ENCODE measurements around the gene R3HDM2.

DNA sequence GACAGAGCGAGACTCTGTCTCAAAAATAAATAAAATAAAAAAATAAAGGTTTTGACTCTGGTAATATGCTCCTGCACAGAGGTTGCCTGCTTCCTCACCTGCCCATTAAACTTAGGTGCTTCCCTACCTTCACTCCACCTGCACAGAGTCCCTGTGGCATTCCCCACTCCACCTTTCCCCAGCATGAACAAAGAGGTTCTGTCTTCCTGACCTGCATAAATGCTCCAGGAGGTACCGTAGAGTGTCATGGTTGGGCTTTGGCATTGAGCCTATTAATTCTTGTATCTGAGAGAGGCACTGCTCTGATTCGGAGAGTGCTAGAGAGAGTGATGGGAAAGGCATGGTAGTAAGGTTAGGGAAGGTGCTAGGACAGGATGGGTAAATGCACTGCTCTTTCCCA, 42.5 kb upstream of the R3HDM2 start:
- TF ChIP-seq EZH2 (IDR thresholded peaks at IDR 0.05; ENCODE audit: low read length, missing control alignments) = no peak
- TF ChIP-seq CTCF (conservative IDR thresholded peaks at IDR 0.05 in 1 of 2, IDR thresholded peaks at IDR 0.05 in 1 of 2; ENCODE audit: low read depth in 1 of 2, low read length in 2 of 2) = no peak

Data from fibroblast of lung (primary cell).